GM23338 (cell line): ENCODE data around the gene KIAA1217.

Experiments
- CREB1 ChIP-seq: fragments of 250-450 bp; sonication (Bioruptor Pico); IDR thresholded peaks from 2 replicates; pipeline ENCODE4 v1.5.0; 2020; ENCODE audit warnings: low read depth, mild to moderate bottlenecking, moderate library complexity
- EZH2 ChIP-seq: fragments of 200-600 bp; sonication (generic); IDR thresholded peaks from one replicate; pipeline ENCODE4 v1.8.0; 2017; ENCODE audit warnings: antibody characterized with exemption, mild to moderate bottlenecking, low read depth; ENCODE audit not compliant: unreplicated experiment
- EZH2phosphoT487 ChIP-seq: fragments of 200-600 bp; sonication (generic); IDR thresholded peaks from one replicate; pipeline ENCODE4 v1.8.1; 2018; ENCODE audit warnings: antibody characterized with exemption; ENCODE audit not compliant: unreplicated experiment
- JUNB ChIP-seq: IDR thresholded peaks from one replicate; pipeline ENCODE4 v1.6.1; 2016; ENCODE audit warnings: antibody characterized with exemption; ENCODE audit not compliant: unreplicated experiment
- POLR2AphosphoS5 ChIP-seq: IDR thresholded peaks from 2 replicates; pipeline ENCODE4 v1.6.1; 2016; ENCODE audit warnings: antibody characterized with exemption, low read depth
- STAT1 ChIP-seq: IDR thresholded peaks from one replicate; pipeline ENCODE4 v1.6.1; 2016; ENCODE audit warnings: antibody characterized with exemption; ENCODE audit not compliant: unreplicated experiment
- ZNF114 ChIP-seq: fragments of 250-450 bp; sonication (Bioruptor Pico); IDR thresholded peaks from 2 replicates; pipeline ENCODE4 v1.5.0; 2020; ENCODE audit warnings: mild to moderate bottlenecking, moderate library complexity
- ZNF462 ChIP-seq: fragments of 250-450 bp; sonication (Bioruptor Pico); IDR thresholded peaks from 2 replicates; pipeline ENCODE4 v1.5.0; 2020; ENCODE audit warnings: mild to moderate bottlenecking, moderate library complexity
- TF ChIP-seq, protein P1 (sequence below), 2 experiments: fragments of 200-600 bp in 1 of 2; sonication (generic) in 1 of 2; conservative IDR thresholded peaks; 2 replicates each; pipeline versions ENCODE4 v1.5.1 to v1.6.1; 2016 to 2017; ENCODE audit warnings: antibody characterized with exemption in 2 of 2, low read depth in 2 of 2, mild to moderate bottlenecking in 2 of 2, moderate library complexity in 1 of 2
- TF ChIP-seq, protein P2 (sequence below): IDR thresholded peaks from one replicate; pipeline ENCODE4 v1.6.1; 2018; ENCODE audit warnings: antibody characterized with exemption; ENCODE audit not compliant: unreplicated experiment
- TF ChIP-seq, protein P3 (sequence below): IDR thresholded peaks from 2 replicates; pipeline ENCODE4 v1.6.1; 2016; ENCODE audit warnings: antibody characterized with exemption

- TF ChIP-seq EZH2 = no peak
- TF ChIP-seq, protein P1, sequence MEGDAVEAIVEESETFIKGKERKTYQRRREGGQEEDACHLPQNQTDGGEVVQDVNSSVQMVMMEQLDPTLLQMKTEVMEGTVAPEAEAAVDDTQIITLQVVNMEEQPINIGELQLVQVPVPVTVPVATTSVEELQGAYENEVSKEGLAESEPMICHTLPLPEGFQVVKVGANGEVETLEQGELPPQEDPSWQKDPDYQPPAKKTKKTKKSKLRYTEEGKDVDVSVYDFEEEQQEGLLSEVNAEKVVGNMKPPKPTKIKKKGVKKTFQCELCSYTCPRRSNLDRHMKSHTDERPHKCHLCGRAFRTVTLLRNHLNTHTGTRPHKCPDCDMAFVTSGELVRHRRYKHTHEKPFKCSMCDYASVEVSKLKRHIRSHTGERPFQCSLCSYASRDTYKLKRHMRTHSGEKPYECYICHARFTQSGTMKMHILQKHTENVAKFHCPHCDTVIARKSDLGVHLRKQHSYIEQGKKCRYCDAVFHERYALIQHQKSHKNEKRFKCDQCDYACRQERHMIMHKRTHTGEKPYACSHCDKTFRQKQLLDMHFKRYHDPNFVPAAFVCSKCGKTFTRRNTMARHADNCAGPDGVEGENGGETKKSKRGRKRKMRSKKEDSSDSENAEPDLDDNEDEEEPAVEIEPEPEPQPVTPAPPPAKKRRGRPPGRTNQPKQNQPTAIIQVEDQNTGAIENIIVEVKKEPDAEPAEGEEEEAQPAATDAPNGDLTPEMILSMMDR (conservative IDR thresholded peaks at IDR 0.05; ENCODE audit: low read depth in 2 of 2) = no peak
- TF ChIP-seq, protein P2, sequence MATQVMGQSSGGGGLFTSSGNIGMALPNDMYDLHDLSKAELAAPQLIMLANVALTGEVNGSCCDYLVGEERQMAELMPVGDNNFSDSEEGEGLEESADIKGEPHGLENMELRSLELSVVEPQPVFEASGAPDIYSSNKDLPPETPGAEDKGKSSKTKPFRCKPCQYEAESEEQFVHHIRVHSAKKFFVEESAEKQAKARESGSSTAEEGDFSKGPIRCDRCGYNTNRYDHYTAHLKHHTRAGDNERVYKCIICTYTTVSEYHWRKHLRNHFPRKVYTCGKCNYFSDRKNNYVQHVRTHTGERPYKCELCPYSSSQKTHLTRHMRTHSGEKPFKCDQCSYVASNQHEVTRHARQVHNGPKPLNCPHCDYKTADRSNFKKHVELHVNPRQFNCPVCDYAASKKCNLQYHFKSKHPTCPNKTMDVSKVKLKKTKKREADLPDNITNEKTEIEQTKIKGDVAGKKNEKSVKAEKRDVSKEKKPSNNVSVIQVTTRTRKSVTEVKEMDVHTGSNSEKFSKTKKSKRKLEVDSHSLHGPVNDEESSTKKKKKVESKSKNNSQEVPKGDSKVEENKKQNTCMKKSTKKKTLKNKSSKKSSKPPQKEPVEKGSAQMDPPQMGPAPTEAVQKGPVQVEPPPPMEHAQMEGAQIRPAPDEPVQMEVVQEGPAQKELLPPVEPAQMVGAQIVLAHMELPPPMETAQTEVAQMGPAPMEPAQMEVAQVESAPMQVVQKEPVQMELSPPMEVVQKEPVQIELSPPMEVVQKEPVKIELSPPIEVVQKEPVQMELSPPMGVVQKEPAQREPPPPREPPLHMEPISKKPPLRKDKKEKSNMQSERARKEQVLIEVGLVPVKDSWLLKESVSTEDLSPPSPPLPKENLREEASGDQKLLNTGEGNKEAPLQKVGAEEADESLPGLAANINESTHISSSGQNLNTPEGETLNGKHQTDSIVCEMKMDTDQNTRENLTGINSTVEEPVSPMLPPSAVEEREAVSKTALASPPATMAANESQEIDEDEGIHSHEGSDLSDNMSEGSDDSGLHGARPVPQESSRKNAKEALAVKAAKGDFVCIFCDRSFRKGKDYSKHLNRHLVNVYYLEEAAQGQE = no peak
- TF ChIP-seq POLR2AphosphoS5 = no peak
- TF ChIP-seq ZNF462 (CRISPR knock-in tag) = no peak
- no peak for TF ChIP-seq EZH2phosphoT487
- no peak for TF ChIP-seq JUNB
- TF ChIP-seq, protein P3, sequence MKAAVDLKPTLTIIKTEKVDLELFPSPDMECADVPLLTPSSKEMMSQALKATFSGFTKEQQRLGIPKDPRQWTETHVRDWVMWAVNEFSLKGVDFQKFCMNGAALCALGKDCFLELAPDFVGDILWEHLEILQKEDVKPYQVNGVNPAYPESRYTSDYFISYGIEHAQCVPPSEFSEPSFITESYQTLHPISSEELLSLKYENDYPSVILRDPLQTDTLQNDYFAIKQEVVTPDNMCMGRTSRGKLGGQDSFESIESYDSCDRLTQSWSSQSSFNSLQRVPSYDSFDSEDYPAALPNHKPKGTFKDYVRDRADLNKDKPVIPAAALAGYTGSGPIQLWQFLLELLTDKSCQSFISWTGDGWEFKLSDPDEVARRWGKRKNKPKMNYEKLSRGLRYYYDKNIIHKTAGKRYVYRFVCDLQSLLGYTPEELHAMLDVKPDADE = no peak
- no peak for TF ChIP-seq STAT1
- TF ChIP-seq ZNF114 (CRISPR knock-in tag) = no peak
- no peak for TF ChIP-seq CREB1 (CRISPR knock-in tag)
Measured at GRCh38 chr10:24414597-24414996, 205.7 kb downstream of the KIAA1217 start.
